GM12878 (cell line): ENCODE data around the gene ADAM15. TPM values are rescaled to one million over a fixed set of nuclear protein-coding genes. Genes with fewer than 3 reads are reported as not detected.

ENCODE experiments used
- ATAC-seq: fragments of 200-7000 bp; cut with Tn5 transposase; 3 replicates; pipeline ENCODE4 v1.9.1; 2020; ENCODE audit warnings: mild to moderate bottlenecking, moderate library complexity
- BruUV-seq: library from RNA; stranded (reverse); fragments of 400-500 nt; replicated peaks from 2 replicates; lab custom pipeline; 2021; lab: Mats Ljungman, UMichigan
- CTCF ChIA-PET: fragments of 300-600 bp; sonication (Branson Sonifier 250); formaldehyde crosslinking; extraction: SDS; loops from one replicate; lab custom pipeline; 2021; ENCODE audit warnings: inconsistent platforms; lab: Yijun Ruan, JAX
- POLR2A ChIA-PET: fragments of 350-600 bp; formaldehyde crosslinking; extraction: SDS; loops from one replicate; lab custom pipeline; 2021; ENCODE audit warnings: inconsistent platforms; lab: Charles Lee
- RAD21 ChIA-PET: fragments of 300-600 bp; sonication (Branson Sonifier 250); formaldehyde crosslinking; loops from one replicate; lab custom pipeline; 2023; ENCODE audit warnings: antibody characterized with exemption; ENCODE audit not compliant: unreplicated experiment; lab: Charles Lee
- SMC1A ChIA-PET: fragments of 300-600 bp; sonication (Branson Sonifier 250); formaldehyde crosslinking; loops from one replicate; lab custom pipeline; 2023; ENCODE audit not compliant: unreplicated experiment, uncharacterized antibody; lab: Charles Lee
- DNase-seq: peaks from one replicate; pipeline ENCODE4 v3.0.0-alpha.2; 2011; ENCODE audit warnings: low read depth, low spot score
- FAIRE-seq: peaks from 3 replicates; lab custom pipeline; 2011; peaks lifted over from hg19 to GRCh38; lab: Jason Lieb, UNC
- H2AFZ ChIP-seq: 2 replicates; pipeline ENCODE4 v1.6.0; 2011; ENCODE audit warnings: low read depth, low read length, control low read depth; ENCODE audit not compliant: control insufficient read depth
- H3K27ac ChIP-seq: 2 replicates; pipeline ENCODE4 v1.5.1; 2011; ENCODE audit warnings: control low read depth; ENCODE audit not compliant: control insufficient read depth, insufficient read depth
- H3K27me3 ChIP-seq, 2 experiments: replicated peaks in 1 of 2; 2 replicates each; pipeline versions ENCODE4 v1.6.0 to v1.6.1; 2011; ENCODE audit warnings: low read length in 1 of 2; ENCODE audit not compliant: control insufficient read depth in 2 of 2, insufficient read depth in 2 of 2
- H3K36me3 ChIP-seq, 2 experiments: 2 replicates each; pipeline ENCODE4 v1.5.1; 2011; ENCODE audit warnings: low read length in 1 of 2; ENCODE audit not compliant: control insufficient read depth in 2 of 2, insufficient read depth in 2 of 2
- H3K4me1 ChIP-seq: 2 replicates; pipeline ENCODE4 v1.6.1; 2011; ENCODE audit warnings: mild to moderate bottlenecking, low read length, moderate library complexity, mixed read lengths; ENCODE audit not compliant: control insufficient read depth, insufficient read depth
- H3K4me2 ChIP-seq: 2 replicates; pipeline ENCODE4 v1.6.0; 2011; ENCODE audit warnings: control low read depth; ENCODE audit not compliant: control insufficient read depth, insufficient read depth
- H3K4me3 ChIP-seq: fragments of 200-600 bp; sonication (generic); 2 replicates; pipeline ENCODE4 v1.5.1; 2016
- H3K79me2 ChIP-seq: 2 replicates; pipeline ENCODE4 v1.6.0; 2011; ENCODE audit warnings: low read length; ENCODE audit not compliant: control insufficient read depth, insufficient read depth
- H3K9ac ChIP-seq: 2 replicates; pipeline ENCODE4 v1.8.0; 2011; ENCODE audit warnings: low read length, control low read depth, mixed read lengths; ENCODE audit not compliant: control insufficient read depth, insufficient read depth
- H3K9me3 ChIP-seq: replicated peaks from 3 replicates; pipeline ENCODE4 v1.5.1; 2011; ENCODE audit warnings: mild to moderate bottlenecking, low read length; ENCODE audit not compliant: control insufficient read depth, insufficient read depth
- H4K20me1 ChIP-seq: 2 replicates; pipeline ENCODE4 v1.6.0; 2011; ENCODE audit not compliant: control insufficient read depth, insufficient read depth
- BCL11A ChIP-seq: IDR thresholded peaks from 2 replicates; pipeline ENCODE4 v1.6.1; 2011; ENCODE audit warnings: low read depth, low read length
- E2F4 ChIP-seq: IDR thresholded peaks from 2 replicates; pipeline ENCODE4 v1.6.1; 2012; ENCODE audit warnings: low read depth, low read length, improper control_type of control experiment
- ELK1 ChIP-seq: IDR thresholded peaks from 2 replicates; pipeline ENCODE4 v1.6.1; 2012; ENCODE audit warnings: low read depth, low read length, improper control_type of control experiment
- HDAC2 ChIP-seq: fragments of 200-600 bp; sonication (generic); IDR thresholded peaks from 2 replicates; pipeline ENCODE4 v1.6.1; 2017
- HDAC6 ChIP-seq: fragments of 200-600 bp; sonication (generic); IDR thresholded peaks from one replicate; pipeline ENCODE4 v1.8.0; 2017; ENCODE audit warnings: antibody characterized with exemption; ENCODE audit not compliant: unreplicated experiment
- KLF5 ChIP-seq: fragments of 450-650 bp; IDR thresholded peaks from 2 replicates; pipeline ENCODE4 v1.6.1; 2014; ENCODE audit warnings: mild to moderate bottlenecking; ENCODE audit not compliant: partially characterized antibody
- NFYA ChIP-seq: IDR thresholded peaks from 2 replicates; pipeline ENCODE4 v1.6.1; 2011; ENCODE audit warnings: low read depth, mild to moderate bottlenecking, low read length, improper control_type of control experiment, borderline replicate concordance
- NFYB ChIP-seq: IDR thresholded peaks from 2 replicates; pipeline ENCODE4 v1.6.1; 2011; ENCODE audit warnings: low read depth, mild to moderate bottlenecking, low read length, improper control_type of control experiment, moderate library complexity; ENCODE audit not compliant: insufficient read depth
- RUNX3 ChIP-seq: IDR thresholded peaks from 2 replicates; pipeline ENCODE4 v1.6.1; 2012; ENCODE audit warnings: low read length, inconsistent platforms
- SKIL ChIP-seq: fragments of 450-650 bp; IDR thresholded peaks from 2 replicates; pipeline ENCODE4 v1.6.1; 2017; ENCODE audit warnings: mild to moderate bottlenecking, low read depth, inconsistent platforms; ENCODE audit not compliant: poor library complexity, severe bottlenecking
- SMAD1 ChIP-seq: fragments of 450-650 bp; IDR thresholded peaks from 2 replicates; pipeline ENCODE4 v1.6.1; 2018; ENCODE audit warnings: mild to moderate bottlenecking, low read depth; ENCODE audit not compliant: partially characterized antibody
- SPI1 ChIP-seq: IDR thresholded peaks from 2 replicates; pipeline ENCODE4 v1.6.1; 2011; ENCODE audit warnings: low read depth, mild to moderate bottlenecking, low read length, moderate library complexity, borderline replicate concordance; ENCODE audit not compliant: insufficient read depth
- ZNF687 ChIP-seq: fragments of 450-650 bp; IDR thresholded peaks from 2 replicates; pipeline ENCODE4 v1.6.1; 2017; ENCODE audit warnings: mild to moderate bottlenecking, moderate library complexity
- WGBS: methylation state at CpG from one replicate; pipeline ENCODE4 v1.1.6; 2016; ENCODE audit warnings: low lambda C conversion rate; ENCODE audit not compliant: insufficient replicate concordance, insufficient coverage; ENCODE audit errors: missing lambda C conversion rate; 5-methylcytosine and 5-hydroxymethylcytosine counted together
- in situ Hi-C: fragments of 300-500 bp; cut with MboI; formaldehyde crosslinking; loops from 9 replicates; pipeline ENCODE4 v1.14.3; 2018; ENCODE audit warnings: mixed read lengths
- intact Hi-C: fragments of 100-400 bp; cut with micrococcal nuclease; formaldehyde crosslinking; loops from one replicate; pipeline ENCODE4 v1.14.2; 2022; ENCODE audit not compliant: unreplicated experiment
- polyA plus RNA-seq, 11 experiments: library from polyadenylated mRNA; depleted of rRNA in 4 of 11; unstranded in 6 of 11; stranded (reverse) in 5 of 11; fragments of >200 nt; fragmentation: Nextera tagmentation in 4 of 11; fragmentation: Illumina TruSeq in 1 of 11; extraction: Ambion mirVana in 4 of 11; extraction: Trizol in 1 of 11; gene quantifications; 1 replicate in 1 of 11; 2 replicates in 10 of 11; pipeline versions ENCODE4 v1.2.1 to v1.2.3, GENCODE V29; 2011 to 2016; ENCODE audit warnings: inconsistent platforms in 2 of 11, missing spikeins in 2 of 11, low read depth in 1 of 11
- total RNA-seq, 4 experiments: library from RNA; depleted of rRNA in 3 of 4; stranded (reverse); fragments of >200 nt in 3 of 4; fragmentation: Illumina TruSeq in 1 of 4; extraction: Trizol in 1 of 4; gene quantifications; 2 replicates each; pipeline versions ENCODE4 v1.2.1 to v1.2.3, GENCODE V29; 2013 to 2021

ADAM15 gene
- total and polyA plus RNA-seq, 10 of the 15 experiments (the other 5 are each of a cell fraction or from before 2014, with no cell fraction given), result 0.29 to 38.8 (median 14.7) TPM

GRCh38 chr1:155057104-155057503 is 6.0 kb downstream of the ADAM15 start:
- DNase-seq, result no peak
- WGBS, result 81% methylated on average over 8 of the region's 8 CpGs
- BruUV-seq, result no TSS peak
- RAD21 ChIA-PET, result interaction anchor here (3.0 kb wide), 1 partner anchor 13 kb away, joined by 14 read pairs; no protein-coding TSS in a partner anchor
- Histone ChIP-seq H3K4me1 (peaks cover 12% of the 10 kb centered on the region), H3K27ac (no peak overlapping the region), H3K27me3 (no peaks in the 10 kb centered on the region), H3K4me2 (no peak overlapping the region), H3K9me3 (no peaks in the 10 kb centered on the region), H3K9ac (no peak overlapping the region), H3K4me3 (no peak overlapping the region), H2AFZ (no peak overlapping the region), H3K36me3 (no peaks in the 10 kb centered on the region), H4K20me1 (no peaks in the 10 kb centered on the region), H3K79me2 (no peaks in the 10 kb centered on the region)
- FAIRE-seq, result no peak
- POLR2A ChIA-PET, result no interaction called here
- intact Hi-C loops (no loop called here), in situ Hi-C loops (no loop called here)
- SMC1A ChIA-PET, result no interaction called here
- TF ChIP-seq RUNX3, result no peak
- no peak for TF ChIP-seq SPI1
- no peak for TF ChIP-seq BCL11A
- no peak for TF ChIP-seq E2F4
- no peak for TF ChIP-seq SKIL
- TF ChIP-seq NFYA, result no peak
- no peak for TF ChIP-seq HDAC6
- no peak for TF ChIP-seq HDAC2
- TF ChIP-seq SMAD1, result no peak
- no peak for TF ChIP-seq KLF5
- no peak for TF ChIP-seq ELK1
- TF ChIP-seq NFYB, result no peak
- no peak for TF ChIP-seq ZNF687
- CTCF ChIA-PET, result interaction anchor here (0.6 to 15.5 kb wide), 6 partner anchors 11 to 376 kb away, joined by 4 to 195 read pairs (median 4); no protein-coding TSS in a partner anchor
- ATAC-seq, result no peak
